ENCODE measurements around the gene SLC22A5.
A peak's percentile ranks its signal among the peaks of the same experiment; 100 is the strongest.
"Not testable (repeated sequence)": the region's sequence is repeated elsewhere in the genome, so short reads cannot be mapped to it uniquely, and the experiment has no call there.

Gene SLC22A5

GRCh38 chr5:132405646-132406045, 36.1 kb downstream of the SLC22A5 start:
- Histone ChIP-seq H3K9me3 (no peaks in the 10 kb centered on the region), H3K4me1 (peaks cover 5% of the 10 kb centered on the region), H3K27me3 (ENCODE audit: low read depth) (no peaks in the 10 kb centered on the region), H3K36me3 (replicated peaks) (no peaks in the 10 kb centered on the region), H3K4me3 (no peak overlapping the region)
- no peak for DNase-seq (ENCODE audit: low spot score in 2 of 2)
- in situ Hi-C loops (cut with MboI; ENCODE audit: low sequenced_read_pairs), result no loop called here

GRCh38 chr5:132406144-132406783, 36.8 kb downstream of the SLC22A5 start:
- peaks cover 8% of the 10 kb centered on the region for H3K4me1 ChIP-seq
- no peak for DNase-seq (ENCODE audit: low spot score in 2 of 2)
- H3K4me3 ChIP-seq, result no peak overlapping the region
- H3K36me3 ChIP-seq (replicated peaks), result no peaks in the 10 kb centered on the region
- H3K9me3 ChIP-seq, result no peaks in the 10 kb centered on the region
- in situ Hi-C loops (cut with MboI; ENCODE audit: low sequenced_read_pairs), result no loop called here
- no peaks in the 10 kb centered on the region for H3K27me3 ChIP-seq (ENCODE audit: low read depth)

GRCh38 chr5:132407970-132408369, 38.5 kb downstream of the SLC22A5 start:
- in situ Hi-C loops (cut with MboI; ENCODE audit: low sequenced_read_pairs), result no loop called here
- Histone ChIP-seq H3K27me3 (ENCODE audit: low read depth) (no peaks in the 10 kb centered on the region), H3K4me1 (peaks cover 11% of the 10 kb centered on the region), H3K36me3 (replicated peaks) (no peaks in the 10 kb centered on the region), H3K9me3 (no peaks in the 10 kb centered on the region), H3K4me3 (no peak overlapping the region)
- no peak for DNase-seq (ENCODE audit: low spot score in 2 of 2)

GRCh38 chr5:132408456-132408855, 38.9 kb downstream of the SLC22A5 start:
- DNase-seq (ENCODE audit: low spot score in 2 of 2), result no peak
- in situ Hi-C loops (cut with MboI; ENCODE audit: low sequenced_read_pairs), result no loop called here
- H3K27me3 ChIP-seq (ENCODE audit: low read depth), result no peaks in the 10 kb centered on the region
- H3K36me3 ChIP-seq (replicated peaks), result no peaks in the 10 kb centered on the region
- no peaks in the 10 kb centered on the region for H3K9me3 ChIP-seq
- H3K4me1 ChIP-seq, result peaks cover 11% of the 10 kb centered on the region
- no peak overlapping the region for H3K4me3 ChIP-seq

DNA sequence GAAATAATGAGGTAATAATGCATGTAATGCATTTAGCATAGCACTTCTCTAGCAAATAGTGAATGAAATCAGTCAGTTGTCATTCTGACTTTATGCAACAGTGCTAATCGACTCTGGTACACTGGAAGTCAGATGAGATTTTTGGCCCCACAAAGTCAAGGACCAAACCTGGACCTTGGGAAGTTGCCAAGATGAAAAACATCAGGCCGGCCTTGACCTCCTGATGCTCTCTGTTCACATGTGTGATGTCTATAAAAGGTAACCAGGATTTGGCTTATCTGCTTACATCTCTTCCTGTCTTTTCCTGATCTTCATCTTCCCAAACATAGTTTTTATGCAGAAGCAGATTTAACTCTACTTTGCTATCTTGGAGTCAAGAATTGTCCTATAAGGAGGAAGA, 39.5 kb downstream of the SLC22A5 start:
- Histone ChIP-seq H3K9me3 (no peaks in the 10 kb centered on the region), H3K36me3 (replicated peaks) (no peaks in the 10 kb centered on the region), H3K4me1 (peaks cover 11% of the 10 kb centered on the region), H3K4me3 (no peak overlapping the region), H3K27me3 (ENCODE audit: low read depth) (no peaks in the 10 kb centered on the region)
- in situ Hi-C loops (cut with MboI; ENCODE audit: low sequenced_read_pairs), result no loop called here
- no peak for DNase-seq (ENCODE audit: low spot score in 2 of 2)

DNA sequence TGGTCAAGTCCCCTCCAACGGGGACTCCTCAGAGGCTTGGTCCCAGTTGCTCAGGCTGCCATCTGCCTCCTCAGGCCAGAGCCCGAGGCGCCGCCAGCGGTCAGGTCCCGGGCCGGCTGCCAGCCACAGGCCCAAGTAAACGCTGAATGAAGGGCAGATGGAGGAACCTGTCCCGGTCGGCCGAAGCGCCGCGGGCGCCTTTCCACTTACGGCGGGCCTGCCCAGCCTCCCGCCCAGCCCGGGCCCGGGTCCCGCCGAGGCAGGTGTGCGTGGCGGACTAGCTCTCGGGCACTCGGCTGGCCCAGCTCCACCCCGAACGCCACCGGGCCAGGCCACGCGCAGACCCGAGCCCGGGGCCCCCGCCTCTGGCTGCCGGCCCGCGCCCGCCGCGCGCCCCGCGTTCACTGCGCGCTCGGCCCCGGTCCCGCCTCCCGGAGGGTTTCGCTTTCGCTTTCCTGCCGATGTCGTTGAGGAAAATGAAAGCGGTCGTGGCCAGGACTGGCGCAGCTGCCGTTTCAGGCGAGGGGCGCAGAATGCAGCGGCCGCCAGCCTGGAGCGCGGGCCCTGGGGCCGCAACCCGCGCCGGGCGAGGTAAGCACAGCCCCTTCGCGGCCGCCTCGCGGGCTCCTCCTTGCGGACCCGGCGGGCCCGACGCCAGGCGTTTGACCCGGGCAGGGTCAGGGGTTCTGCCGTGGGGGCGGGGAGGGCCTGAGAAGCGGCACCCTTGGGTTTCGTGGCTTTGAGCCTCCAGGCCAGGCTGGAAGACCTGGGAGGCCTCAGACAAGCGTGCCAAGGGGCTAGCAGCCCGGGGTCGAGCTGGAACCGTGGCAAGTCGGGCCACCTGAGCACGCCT, 41.2 kb downstream of the SLC22A5 start:
- in situ Hi-C loops (cut with MboI; ENCODE audit: low sequenced_read_pairs), result loop anchor here (5.0 kb wide), 1 partner anchor 87 kb away; no protein-coding TSS in a partner anchor

GRCh38 chr5:132411304-132412013, 41.9 kb downstream of the SLC22A5 start:
- no peaks in the 10 kb centered on the region for H3K36me3 ChIP-seq (replicated peaks)
- no peaks in the 10 kb centered on the region for H3K27me3 ChIP-seq (ENCODE audit: low read depth)
- in situ Hi-C loops (cut with MboI; ENCODE audit: low sequenced_read_pairs), result loop anchor here (5.0 kb wide), 1 partner anchor 86 kb away; no protein-coding TSS in a partner anchor
- peaks cover 11% of the 10 kb centered on the region for H3K4me1 ChIP-seq
- peak in 1 of 2 experiments; percentile 19 for DNase-seq (ENCODE audit: low spot score in 2 of 2)
- H3K4me3 ChIP-seq, result peak overlapping the region; percentile 35
- H3K9me3 ChIP-seq, result no peaks in the 10 kb centered on the region

More for the DNA sequence above, 41.2 kb downstream of the SLC22A5 start:
- Histone ChIP-seq H3K36me3 (replicated peaks) (no peaks in the 10 kb centered on the region), H3K4me3 (peak overlapping the region; percentile 35), H3K9me3 (no peaks in the 10 kb centered on the region), H3K27me3 (ENCODE audit: low read depth) (no peaks in the 10 kb centered on the region), H3K4me1 (peaks cover 11% of the 10 kb centered on the region)
- DNase-seq (ENCODE audit: low spot score in 2 of 2), result peak; percentile 54 to 88

- Histone ChIP-seq H3K9me3 (no peaks in the 10 kb centered on the region), H3K4me3 (no peak overlapping the region), H3K4me1 (peaks cover 11% of the 10 kb centered on the region), H3K27me3 (ENCODE audit: low read depth) (no peaks in the 10 kb centered on the region), H3K36me3 (replicated peaks) (no peaks in the 10 kb centered on the region)
- DNase-seq (ENCODE audit: low spot score in 2 of 2), result no peak
- in situ Hi-C loops (cut with MboI; ENCODE audit: low sequenced_read_pairs), result loop anchor here (5.0 kb wide), 1 partner anchor 84 kb away; no protein-coding TSS in a partner anchor
Measured at GRCh38 chr5:132413567-132413966, 44.1 kb downstream of the SLC22A5 start.

DNA sequence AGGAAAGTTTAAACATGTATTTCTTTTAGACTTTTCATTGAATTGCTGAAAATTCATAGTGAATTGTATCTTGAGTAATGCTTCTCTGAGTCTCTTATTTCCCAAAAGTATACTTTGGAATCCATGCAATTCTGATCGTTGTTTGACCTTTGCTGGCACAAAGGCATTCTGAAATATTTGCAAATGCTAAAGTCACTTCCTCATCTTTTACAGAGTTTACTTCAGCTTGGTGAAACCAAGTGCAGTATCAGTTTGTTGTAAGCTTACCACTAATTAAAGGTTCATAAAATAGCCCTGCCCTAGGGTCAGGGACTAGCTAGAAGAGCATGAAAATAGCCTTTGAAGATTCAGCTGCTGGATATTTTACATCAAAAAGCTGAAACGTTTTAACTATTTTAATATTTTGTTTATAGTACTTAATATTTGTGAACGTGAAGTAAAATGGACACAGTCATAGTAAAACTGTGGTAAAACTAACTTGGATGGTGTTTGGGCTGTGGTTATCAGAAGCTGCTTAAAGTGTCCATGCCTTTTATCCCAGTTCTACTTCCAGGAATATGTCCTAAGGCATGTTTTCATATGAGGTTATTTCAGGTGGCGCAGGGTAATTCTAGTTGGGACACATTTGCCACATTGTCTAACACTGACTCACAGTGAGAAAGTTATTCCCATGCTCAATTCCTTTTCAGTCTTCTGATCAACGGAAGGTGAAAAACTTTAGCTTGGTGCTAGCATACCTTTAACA, 45.3 kb downstream of the SLC22A5 start:
- Histone ChIP-seq H3K36me3 (replicated peaks) (no peaks in the 10 kb centered on the region), H3K9me3 (no peaks in the 10 kb centered on the region), H3K27me3 (ENCODE audit: low read depth) (no peaks in the 10 kb centered on the region), H3K4me1 (peaks cover 13% of the 10 kb centered on the region), H3K4me3 (no peak overlapping the region)
- in situ Hi-C loops (cut with MboI; ENCODE audit: low sequenced_read_pairs), result loop anchor here (5.0 kb wide), 1 partner anchor 82 kb away; no protein-coding TSS in a partner anchor
- no peak for DNase-seq (ENCODE audit: low spot score in 2 of 2)

- H3K4me1 ChIP-seq, result peaks cover 11% of the 10 kb centered on the region; the same call in 1 of the 2 replicates
- H3K9me3 ChIP-seq; H3K27me3 ChIP-seq (ENCODE audit: low read depth); H3K4me3 ChIP-seq; in situ Hi-C loops (cut with MboI; ENCODE audit: low sequenced_read_pairs); H3K36me3 ChIP-seq (replicated peaks); DNase-seq (ENCODE audit: low spot score in 2 of 2): not testable (repeated sequence)
Measured at GRCh38 chr5:132415516-132415915, 46.0 kb downstream of the SLC22A5 start.

DNA sequence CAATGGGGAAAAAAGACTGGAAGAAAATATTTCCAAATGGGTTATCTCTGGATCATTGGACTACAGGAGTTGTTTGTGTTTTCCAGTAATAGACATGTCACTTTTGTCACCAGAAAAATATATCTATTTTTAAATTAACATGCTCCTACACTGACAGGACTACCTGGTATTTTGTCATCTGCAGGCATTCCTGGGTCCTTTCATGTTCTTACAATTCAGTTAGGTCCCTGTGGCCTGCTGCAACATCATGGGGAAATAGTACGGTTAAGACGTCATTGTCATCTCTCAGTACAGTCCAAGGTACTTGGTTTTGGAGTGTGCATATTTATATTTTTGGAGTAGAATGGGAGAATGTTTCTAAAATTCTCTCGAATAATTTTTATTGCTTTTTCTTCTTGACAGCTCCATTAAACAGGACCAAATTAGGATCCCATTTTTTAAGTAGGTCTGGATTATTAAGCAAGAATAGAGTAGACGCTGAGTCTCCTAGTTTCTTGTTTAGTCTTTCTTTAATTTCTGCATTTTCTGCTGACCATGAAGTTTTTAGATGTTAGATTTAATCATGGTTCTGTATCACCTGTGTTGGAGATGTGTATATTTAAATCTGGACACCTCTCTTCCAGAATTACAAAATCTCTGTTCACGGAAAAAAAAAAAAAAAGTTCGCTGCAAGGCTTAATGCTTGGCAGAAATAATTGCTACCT, 46.9 kb downstream of the SLC22A5 start:
- no peak for DNase-seq (ENCODE audit: low spot score in 2 of 2)
- no peaks in the 10 kb centered on the region for H3K9me3 ChIP-seq
- no peaks in the 10 kb centered on the region for H3K27me3 ChIP-seq (ENCODE audit: low read depth)
- H3K36me3 ChIP-seq (replicated peaks), result no peaks in the 10 kb centered on the region
- in situ Hi-C loops (cut with MboI; ENCODE audit: low sequenced_read_pairs), result no loop called here
- H3K4me3 ChIP-seq, result no peak overlapping the region
- peaks cover 5% of the 10 kb centered on the region; the same call in 1 of the 2 replicates for H3K4me1 ChIP-seq

DNA sequence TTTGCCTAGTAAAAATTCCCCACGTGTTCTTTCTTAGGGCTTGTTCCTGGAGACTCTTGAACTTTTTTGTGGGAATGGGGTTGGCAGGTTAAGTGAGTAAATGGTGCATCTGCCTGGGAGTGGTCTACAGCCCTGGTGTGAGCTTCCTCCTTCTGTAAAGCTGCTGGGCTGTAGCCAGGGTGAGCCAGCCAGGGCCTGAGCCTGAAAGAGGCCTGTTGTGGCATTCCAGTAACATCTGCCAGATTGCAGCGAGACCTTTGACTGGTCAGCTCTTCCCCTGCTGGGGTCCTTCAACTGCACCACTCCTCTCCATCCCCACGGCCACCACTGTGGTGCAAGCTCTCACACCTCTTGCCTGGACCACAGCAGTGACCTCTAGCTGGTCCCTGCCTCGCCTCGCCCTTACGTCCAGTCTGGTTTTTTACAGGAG, 47.5 kb downstream of the SLC22A5 start:
- Histone ChIP-seq H3K4me1 (peaks cover 5% of the 10 kb centered on the region; the same call in 1 of the 2 replicates), H3K36me3 (replicated peaks) (no peaks in the 10 kb centered on the region), H3K27me3 (ENCODE audit: low read depth) (no peaks in the 10 kb centered on the region), H3K4me3 (no peak overlapping the region), H3K9me3 (no peaks in the 10 kb centered on the region)
- DNase-seq (ENCODE audit: low spot score in 2 of 2), result no peak
- in situ Hi-C loops (cut with MboI; ENCODE audit: low sequenced_read_pairs), result no loop called here
